Measurements from ENCODE around the gene KRT34.

Gene KRT34

DNA sequence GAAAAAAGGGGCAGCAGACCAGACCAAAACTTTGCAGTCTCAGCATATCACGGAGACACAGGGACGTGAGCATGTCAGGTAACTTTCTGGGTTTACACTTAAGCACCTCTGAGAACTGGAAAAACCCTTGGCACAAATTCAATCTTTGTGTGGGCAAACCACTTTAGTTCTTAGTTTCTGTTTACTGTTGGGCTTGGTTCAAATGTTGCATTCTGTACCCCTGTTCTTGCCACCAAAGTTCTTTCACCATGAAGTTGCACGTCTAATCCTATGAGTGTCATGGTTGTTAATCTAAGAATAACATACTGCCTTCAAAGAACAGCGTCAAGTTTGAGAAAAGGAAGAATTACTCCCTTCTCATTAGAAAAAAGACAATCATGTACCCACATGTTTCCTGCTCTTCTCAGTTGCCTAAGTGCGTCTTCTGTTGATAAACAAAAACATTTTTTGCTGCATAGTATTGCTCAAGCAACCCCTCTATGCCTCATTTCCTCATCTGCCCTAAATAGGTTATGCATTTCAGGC is 43.1 kb downstream of the KRT34 start:
- ATAC-seq, result no peak
- TF ChIP-seq, protein P1, sequence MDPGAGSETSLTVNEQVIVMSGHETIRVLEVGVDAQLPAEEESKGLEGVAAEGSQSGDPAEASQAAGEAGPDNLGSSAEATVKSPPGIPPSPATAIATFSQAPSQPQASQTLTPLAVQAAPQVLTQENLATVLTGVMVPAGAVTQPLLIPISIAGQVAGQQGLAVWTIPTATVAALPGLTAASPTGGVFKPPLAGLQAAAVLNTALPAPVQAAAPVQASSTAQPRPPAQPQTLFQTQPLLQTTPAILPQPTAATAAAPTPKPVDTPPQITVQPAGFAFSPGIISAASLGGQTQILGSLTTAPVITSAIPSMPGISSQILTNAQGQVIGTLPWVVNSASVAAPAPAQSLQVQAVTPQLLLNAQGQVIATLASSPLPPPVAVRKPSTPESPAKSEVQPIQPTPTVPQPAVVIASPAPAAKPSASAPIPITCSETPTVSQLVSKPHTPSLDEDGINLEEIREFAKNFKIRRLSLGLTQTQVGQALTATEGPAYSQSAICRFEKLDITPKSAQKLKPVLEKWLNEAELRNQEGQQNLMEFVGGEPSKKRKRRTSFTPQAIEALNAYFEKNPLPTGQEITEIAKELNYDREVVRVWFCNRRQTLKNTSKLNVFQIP (CRISPR knock-in tag; IDR thresholded peaks at IDR 0.05; ENCODE audit: borderline replicate concordance, low read depth), result no peak
- TF ChIP-seq ZNF565 (CRISPR knock-in tag; conservative IDR thresholded peaks at IDR 0.05; ENCODE audit: low read depth) (no peak), CSDC2 (CRISPR knock-in tag; IDR thresholded peaks at IDR 0.05) (no peak), PPARA (CRISPR knock-in tag; IDR thresholded peaks at IDR 0.05; ENCODE audit: borderline replicate concordance) (no peak), ISL1 (CRISPR knock-in tag; IDR thresholded peaks at IDR 0.05) (no peak), ZNF8 (CRISPR knock-in tag; IDR thresholded peaks at IDR 0.05) (no peak), GLIS3 (CRISPR knock-in tag; IDR thresholded peaks at IDR 0.05) (no peak), TCF4 (CRISPR knock-in tag; IDR thresholded peaks at IDR 0.05; ENCODE audit: borderline replicate concordance) (no peak), ARNTL (CRISPR knock-in tag; IDR thresholded peaks at IDR 0.05; ENCODE audit: borderline replicate concordance, low read depth) (no peak), SNAI2 (CRISPR knock-in tag; IDR thresholded peaks at IDR 0.05) (no peak), ZNF70 (CRISPR knock-in tag; IDR thresholded peaks at IDR 0.05) (no peak), OSR1 (CRISPR knock-in tag; IDR thresholded peaks at IDR 0.05) (no peak), ZC3H10 (CRISPR knock-in tag; IDR thresholded peaks at IDR 0.05) (no peak), ZFP30 (CRISPR knock-in tag; IDR thresholded peaks at IDR 0.05) (no peak), ESRRG (CRISPR knock-in tag; IDR thresholded peaks at IDR 0.05) (no peak), ZFP3 (CRISPR knock-in tag; IDR thresholded peaks at IDR 0.05) (no peak)
- TF ChIP-seq, protein P2, sequence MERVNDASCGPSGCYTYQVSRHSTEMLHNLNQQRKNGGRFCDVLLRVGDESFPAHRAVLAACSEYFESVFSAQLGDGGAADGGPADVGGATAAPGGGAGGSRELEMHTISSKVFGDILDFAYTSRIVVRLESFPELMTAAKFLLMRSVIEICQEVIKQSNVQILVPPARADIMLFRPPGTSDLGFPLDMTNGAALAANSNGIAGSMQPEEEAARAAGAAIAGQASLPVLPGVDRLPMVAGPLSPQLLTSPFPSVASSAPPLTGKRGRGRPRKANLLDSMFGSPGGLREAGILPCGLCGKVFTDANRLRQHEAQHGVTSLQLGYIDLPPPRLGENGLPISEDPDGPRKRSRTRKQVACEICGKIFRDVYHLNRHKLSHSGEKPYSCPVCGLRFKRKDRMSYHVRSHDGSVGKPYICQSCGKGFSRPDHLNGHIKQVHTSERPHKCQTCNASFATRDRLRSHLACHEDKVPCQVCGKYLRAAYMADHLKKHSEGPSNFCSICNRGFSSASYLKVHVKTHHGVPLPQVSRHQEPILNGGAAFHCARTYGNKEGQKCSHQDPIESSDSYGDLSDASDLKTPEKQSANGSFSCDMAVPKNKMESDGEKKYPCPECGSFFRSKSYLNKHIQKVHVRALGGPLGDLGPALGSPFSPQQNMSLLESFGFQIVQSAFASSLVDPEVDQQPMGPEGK (CRISPR knock-in tag; IDR thresholded peaks at IDR 0.05; ENCODE audit: borderline replicate concordance), result no peak
- TF ChIP-seq, protein P3, sequence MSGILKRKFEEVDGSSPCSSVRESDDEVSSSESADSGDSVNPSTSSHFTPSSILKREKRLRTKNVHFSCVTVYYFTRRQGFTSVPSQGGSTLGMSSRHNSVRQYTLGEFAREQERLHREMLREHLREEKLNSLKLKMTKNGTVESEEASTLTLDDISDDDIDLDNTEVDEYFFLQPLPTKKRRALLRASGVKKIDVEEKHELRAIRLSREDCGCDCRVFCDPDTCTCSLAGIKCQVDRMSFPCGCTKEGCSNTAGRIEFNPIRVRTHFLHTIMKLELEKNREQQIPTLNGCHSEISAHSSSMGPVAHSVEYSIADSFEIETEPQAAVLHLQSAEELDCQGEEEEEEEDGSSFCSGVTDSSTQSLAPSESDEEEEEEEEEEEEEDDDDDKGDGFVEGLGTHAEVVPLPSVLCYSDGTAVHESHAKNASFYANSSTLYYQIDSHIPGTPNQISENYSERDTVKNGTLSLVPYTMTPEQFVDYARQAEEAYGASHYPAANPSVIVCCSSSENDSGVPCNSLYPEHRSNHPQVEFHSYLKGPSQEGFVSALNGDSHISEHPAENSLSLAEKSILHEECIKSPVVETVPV (CRISPR knock-in tag; IDR thresholded peaks at IDR 0.05), result no peak

DNA sequence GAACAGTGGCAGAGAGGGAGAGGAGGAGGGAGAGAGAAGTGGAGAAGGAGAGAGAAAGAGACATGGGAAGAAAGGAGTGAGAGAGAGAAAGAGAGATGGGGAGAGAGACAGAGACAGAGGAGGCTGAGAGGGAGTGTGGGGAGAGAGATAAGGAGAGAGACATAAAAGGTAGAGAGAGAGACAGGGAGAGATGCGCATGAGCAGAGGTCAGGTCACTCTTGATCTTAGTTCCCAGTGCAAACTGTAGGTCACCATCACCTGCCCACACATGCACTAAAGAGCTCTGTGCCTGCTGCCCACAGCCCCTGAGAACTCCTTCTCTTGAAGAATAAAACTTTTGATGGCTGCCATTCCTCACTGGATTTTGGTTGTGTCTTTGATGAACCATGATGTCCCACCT is 46.4 kb downstream of the KRT34 start:
- TF ChIP-seq ZNF8 (CRISPR knock-in tag; IDR thresholded peaks at IDR 0.05), result no peak
- no peak for TF ChIP-seq ESRRG (CRISPR knock-in tag; IDR thresholded peaks at IDR 0.05)
- TF ChIP-seq ZFP3 (CRISPR knock-in tag; IDR thresholded peaks at IDR 0.05), result no peak
- TF ChIP-seq TOX (CRISPR knock-in tag; IDR thresholded peaks at IDR 0.05; ENCODE audit: borderline replicate concordance), result no peak
- TF ChIP-seq ISL1 (CRISPR knock-in tag; IDR thresholded peaks at IDR 0.05), result no peak
- no peak for TF ChIP-seq ZFP30 (CRISPR knock-in tag; IDR thresholded peaks at IDR 0.05)
- TF ChIP-seq, protein P3 (CRISPR knock-in tag; IDR thresholded peaks at IDR 0.05), result no peak
- no peak for TF ChIP-seq OSR1 (CRISPR knock-in tag; IDR thresholded peaks at IDR 0.05)
- TF ChIP-seq RARB (CRISPR knock-in tag; IDR thresholded peaks at IDR 0.05), result no peak
- no peak for TF ChIP-seq PPARA (CRISPR knock-in tag; IDR thresholded peaks at IDR 0.05; ENCODE audit: borderline replicate concordance)
- TF ChIP-seq ZNF565 (CRISPR knock-in tag; conservative IDR thresholded peaks at IDR 0.05; ENCODE audit: low read depth), result no peak
- TF ChIP-seq, protein P1 (CRISPR knock-in tag; IDR thresholded peaks at IDR 0.05; ENCODE audit: borderline replicate concordance, low read depth), result no peak
- TF ChIP-seq, protein P4, sequence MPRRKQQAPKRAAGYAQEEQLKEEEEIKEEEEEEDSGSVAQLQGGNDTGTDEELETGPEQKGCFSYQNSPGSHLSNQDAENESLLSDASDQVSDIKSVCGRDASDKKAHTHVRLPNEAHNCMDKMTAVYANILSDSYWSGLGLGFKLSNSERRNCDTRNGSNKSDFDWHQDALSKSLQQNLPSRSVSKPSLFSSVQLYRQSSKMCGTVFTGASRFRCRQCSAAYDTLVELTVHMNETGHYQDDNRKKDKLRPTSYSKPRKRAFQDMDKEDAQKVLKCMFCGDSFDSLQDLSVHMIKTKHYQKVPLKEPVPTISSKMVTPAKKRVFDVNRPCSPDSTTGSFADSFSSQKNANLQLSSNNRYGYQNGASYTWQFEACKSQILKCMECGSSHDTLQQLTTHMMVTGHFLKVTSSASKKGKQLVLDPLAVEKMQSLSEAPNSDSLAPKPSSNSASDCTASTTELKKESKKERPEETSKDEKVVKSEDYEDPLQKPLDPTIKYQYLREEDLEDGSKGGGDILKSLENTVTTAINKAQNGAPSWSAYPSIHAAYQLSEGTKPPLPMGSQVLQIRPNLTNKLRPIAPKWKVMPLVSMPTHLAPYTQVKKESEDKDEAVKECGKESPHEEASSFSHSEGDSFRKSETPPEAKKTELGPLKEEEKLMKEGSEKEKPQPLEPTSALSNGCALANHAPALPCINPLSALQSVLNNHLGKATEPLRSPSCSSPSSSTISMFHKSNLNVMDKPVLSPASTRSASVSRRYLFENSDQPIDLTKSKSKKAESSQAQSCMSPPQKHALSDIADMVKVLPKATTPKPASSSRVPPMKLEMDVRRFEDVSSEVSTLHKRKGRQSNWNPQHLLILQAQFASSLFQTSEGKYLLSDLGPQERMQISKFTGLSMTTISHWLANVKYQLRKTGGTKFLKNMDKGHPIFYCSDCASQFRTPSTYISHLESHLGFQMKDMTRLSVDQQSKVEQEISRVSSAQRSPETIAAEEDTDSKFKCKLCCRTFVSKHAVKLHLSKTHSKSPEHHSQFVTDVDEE (CRISPR knock-in tag; IDR thresholded peaks at IDR 0.05), result no peak
- no peak for TF ChIP-seq GLIS3 (CRISPR knock-in tag; IDR thresholded peaks at IDR 0.05)
- no peak for TF ChIP-seq CSDC2 (CRISPR knock-in tag; IDR thresholded peaks at IDR 0.05)
- TF ChIP-seq, protein P2 (CRISPR knock-in tag; IDR thresholded peaks at IDR 0.05; ENCODE audit: borderline replicate concordance), result no peak
- TF ChIP-seq SNAI2 (CRISPR knock-in tag; IDR thresholded peaks at IDR 0.05), result no peak
- no peak for TF ChIP-seq TCF4 (CRISPR knock-in tag; IDR thresholded peaks at IDR 0.05; ENCODE audit: borderline replicate concordance)

More for the DNA sequence above, 46.4 kb downstream of the KRT34 start:
- no peak for ATAC-seq

Measured in SK-N-SH treated with all-trans-retinoic acid at 6 μM for 48 hours (cell line).